Brain microvascular endothelial cell (primary cell): ENCODE measurements around the gene NUP133.

Experiments
- DNase-seq: peaks from one replicate; pipeline ENCODE4 v3.0.0-alpha.2; 2020
- H3K27ac ChIP-seq: fragments of 250-450 bp; sonication (Bioruptor Pico); 2 replicates; pipeline ENCODE4 v1.5.1; 2020; ENCODE audit warnings: mild to moderate bottlenecking, moderate library complexity
- H3K27me3 ChIP-seq: fragments of 250-450 bp; sonication (Bioruptor Pico); replicated peaks from 2 replicates; pipeline ENCODE4 v1.5.1; 2020; ENCODE audit warnings: mild to moderate bottlenecking
- H3K36me3 ChIP-seq: fragments of 250-450 bp; sonication (Bioruptor Pico); replicated peaks from 2 replicates; pipeline ENCODE4 v1.5.1; 2020; ENCODE audit warnings: mild to moderate bottlenecking
- H3K4me3 ChIP-seq: 2 replicates; pipeline ENCODE4 v1.5.1; 2011; ENCODE audit warnings: low read depth, mild to moderate bottlenecking, control low read depth, low read length, moderate library complexity
- CTCF ChIP-seq: IDR thresholded peaks from 2 replicates; pipeline ENCODE4 v1.5.1; 2011; ENCODE audit warnings: low read depth, mild to moderate bottlenecking, moderate library complexity, low read length, control low read depth, inconsistent platforms; ENCODE audit errors: missing control alignments
- in situ Hi-C: cut with HindIII; loops from 2 replicates; pipeline ENCODE4 v1.10.0; 2017; ENCODE audit warnings: low sequenced_read_pairs, low pct_ligation_motif_present

NUP133 gene

DNA sequence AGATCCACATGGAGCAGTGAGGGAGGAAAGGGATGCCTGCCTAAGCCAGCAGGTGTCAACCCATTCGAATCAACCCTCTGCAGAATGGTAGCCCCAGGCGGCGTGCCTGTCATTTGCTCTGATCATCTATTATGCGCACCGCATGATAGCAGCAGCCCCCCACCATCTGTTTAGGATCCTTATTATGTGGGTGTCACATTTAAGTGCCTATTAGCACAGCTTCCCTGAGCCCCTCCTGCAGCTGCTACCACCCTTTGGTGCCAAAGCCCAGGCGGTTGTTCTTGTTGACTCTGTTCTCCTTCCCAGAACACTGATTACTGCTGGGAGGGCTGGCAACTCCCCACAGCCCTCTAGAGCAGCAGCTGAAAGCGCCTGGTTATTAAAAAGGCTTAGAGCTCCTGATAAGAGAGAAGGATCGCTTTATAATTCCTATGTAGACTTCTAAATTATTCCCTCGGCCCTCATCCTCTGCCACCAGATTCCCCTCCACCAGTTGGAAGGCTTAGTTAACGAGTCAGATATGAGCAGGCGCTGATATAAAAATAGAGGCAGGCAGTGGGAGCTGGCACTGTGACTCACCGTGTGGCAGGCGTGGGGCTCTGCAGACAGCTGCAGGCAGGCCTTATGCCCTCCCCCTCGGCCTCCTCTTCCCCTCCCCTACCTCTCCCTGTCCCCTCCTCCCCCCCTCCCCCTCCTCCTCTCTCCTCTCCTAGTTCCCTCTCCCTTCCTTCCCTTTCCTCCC, 97.3 kb downstream of the NUP133 start:
- in situ Hi-C loops: no loop called here
- H3K36me3 ChIP-seq: no peaks in the 10 kb centered on the region
- no peak for TF ChIP-seq CTCF
- no peak overlapping the region for H3K4me3 ChIP-seq
- peaks cover 46% of the 10 kb centered on the region for H3K27me3 ChIP-seq
- DNase-seq: peak; percentile 16
- no peak overlapping the region for H3K27ac ChIP-seq

DNA sequence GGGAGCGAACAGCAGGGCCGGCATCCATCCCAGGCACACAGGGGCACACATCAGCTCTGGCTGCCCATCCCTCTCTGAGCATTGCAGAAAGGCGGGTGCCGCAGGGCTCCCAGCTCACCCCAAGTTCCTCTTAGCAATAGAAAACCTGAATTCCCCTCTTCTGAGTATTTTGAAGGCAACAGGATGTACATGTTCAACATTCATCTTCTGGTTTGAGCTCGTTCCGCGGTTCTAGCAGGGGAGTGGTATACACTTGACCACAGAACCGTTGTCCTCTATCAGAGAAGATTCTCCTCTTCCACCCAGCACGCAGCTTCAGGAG, 97.8 kb downstream of the NUP133 start:
- TF ChIP-seq CTCF: no peak
- DNase-seq: no peak
- H3K4me3 ChIP-seq: no peak overlapping the region
- peaks cover 48% of the 10 kb centered on the region for H3K27me3 ChIP-seq
- H3K27ac ChIP-seq: no peak overlapping the region
- in situ Hi-C loops: no loop called here
- H3K36me3 ChIP-seq: no peaks in the 10 kb centered on the region

- in situ Hi-C loops: no loop called here
- Histone ChIP-seq H3K27me3 (peaks cover 48% of the 10 kb centered on the region), H3K36me3 (no peaks in the 10 kb centered on the region), H3K27ac (no peak overlapping the region), H3K4me3 (no peak overlapping the region)
- no peak for DNase-seq
- TF ChIP-seq CTCF: no peak
These were observed 98.3 kb downstream of the NUP133 start for GRCh38 chr1:229409616-229410369.

- Histone ChIP-seq H3K4me3 (no peak overlapping the region), H3K36me3 (no peaks in the 10 kb centered on the region), H3K27ac (no peak overlapping the region), H3K27me3 (peaks cover 48% of the 10 kb centered on the region)
- DNase-seq: no peak
- in situ Hi-C loops: no loop called here
- no peak for TF ChIP-seq CTCF
These were observed 99.6 kb downstream of the NUP133 start for GRCh38 chr1:229408458-229409037.

GRCh38 chr1:229407206-229408026, 100.7 kb downstream of the NUP133 start:
- no peaks in the 10 kb centered on the region for H3K36me3 ChIP-seq
- no peak for DNase-seq
- no peak for TF ChIP-seq CTCF
- H3K4me3 ChIP-seq: peak overlapping the region; percentile 5
- peaks cover 50% of the 10 kb centered on the region for H3K27me3 ChIP-seq
- H3K27ac ChIP-seq: no peak overlapping the region
- in situ Hi-C loops: no loop called here
